NK-92 (cell line): ENCODE results near the gene NOS3.
A peak's percentile ranks its signal among the peaks of the same experiment; 100 is the strongest.
"Not testable (repeated sequence)": the region's sequence is repeated elsewhere in the genome, so short reads cannot be mapped to it uniquely, and the experiment has no call there.

ENCODE experiments used
- DNase-seq: peaks from one replicate; lab custom pipeline; 2025; ENCODE audit not compliant: unreplicated experiment; lab: John Stamatoyannopoulos, UW

Gene NOS3

GRCh38 chr7:150999497-151000230 lies 8.8 kb downstream of the NOS3 start:
- DNase-seq: no peak

GRCh38 chr7:151000897-151001495 lies 10.2 kb downstream of the NOS3 start:
- DNase-seq: no peak

- no peak for DNase-seq
Measured at GRCh38 chr7:151001546-151001945, 10.7 kb downstream of the NOS3 start.

- DNase-seq: no peak
Measured at GRCh38 chr7:151003572-151003971, 12.8 kb downstream of the NOS3 start.

GRCh38 chr7:151005566-151005965 lies 14.7 kb downstream of the NOS3 start:
- no peak for DNase-seq

GRCh38 chr7:151006590-151007300 lies 15.9 kb downstream of the NOS3 start:
- no peak for DNase-seq

- DNase-seq: no peak
Measured at GRCh38 chr7:151007469-151007898, 16.7 kb downstream of the NOS3 start.

GRCh38 chr7:151008143-151008510 lies 17.3 kb downstream of the NOS3 start:
- DNase-seq: no peak

- no peak for DNase-seq
Measured at GRCh38 chr7:151008511-151009323, 17.9 kb downstream of the NOS3 start.

GRCh38 chr7:151009327-151010036 lies 18.7 kb downstream of the NOS3 start:
- no peak for DNase-seq

- DNase-seq: no peak
Measured at GRCh38 chr7:151010037-151010306, 19.2 kb downstream of the NOS3 start.

- DNase-seq: no peak
Measured at GRCh38 chr7:151010307-151011096, 19.7 kb downstream of the NOS3 start.

- DNase-seq: no peak
Measured at GRCh38 chr7:151011097-151011409, 20.2 kb downstream of the NOS3 start.

GRCh38 chr7:151011616-151012015 lies 20.8 kb downstream of the NOS3 start:
- DNase-seq: not testable (repeated sequence)

GRCh38 chr7:151012031-151012692 lies 21.3 kb downstream of the NOS3 start:
- DNase-seq: no peak

GRCh38 chr7:151012911-151013347 lies 22.1 kb downstream of the NOS3 start:
- DNase-seq: no peak

- no peak for DNase-seq
Measured at GRCh38 chr7:151013356-151013732, 22.5 kb downstream of the NOS3 start.

GRCh38 chr7:151013733-151014497 lies 23.1 kb downstream of the NOS3 start:
- DNase-seq: peak; percentile 48

GRCh38 chr7:151014950-151015349 lies 24.1 kb downstream of the NOS3 start:
- no peak for DNase-seq
